HTERT RPE-1 (cell line): ENCODE measurements around the gene DSC1.
"Not testable (repeated sequence)": the region's sequence is repeated elsewhere in the genome, so short reads cannot be mapped to it uniquely, and the experiment has no call there.

Experiments
- in situ Hi-C: fragments of 300-500 bp; cut with MboI; formaldehyde crosslinking; loops from 4 replicates; pipeline ENCODE4 v1.14.3; 2020; ENCODE audit warnings: low sequenced_read_pairs

The DSC1 gene

GRCh38 chr18:31162825-31163435 is at the start of gene DSC1:
Gene DSC1 (minus strand): TSS chr18:31162856. CDS start chr18:31162594, 262 bp downstream.
- in situ Hi-C loops = no loop called here

- in situ Hi-C loops = no loop called here
These were observed 48.4 kb upstream of the DSC1 start for GRCh38 chr18:31211047-31211446.

- in situ Hi-C loops = no loop called here
These were observed 46.4 kb upstream of the DSC1 start for GRCh38 chr18:31209041-31209440.

DNA sequence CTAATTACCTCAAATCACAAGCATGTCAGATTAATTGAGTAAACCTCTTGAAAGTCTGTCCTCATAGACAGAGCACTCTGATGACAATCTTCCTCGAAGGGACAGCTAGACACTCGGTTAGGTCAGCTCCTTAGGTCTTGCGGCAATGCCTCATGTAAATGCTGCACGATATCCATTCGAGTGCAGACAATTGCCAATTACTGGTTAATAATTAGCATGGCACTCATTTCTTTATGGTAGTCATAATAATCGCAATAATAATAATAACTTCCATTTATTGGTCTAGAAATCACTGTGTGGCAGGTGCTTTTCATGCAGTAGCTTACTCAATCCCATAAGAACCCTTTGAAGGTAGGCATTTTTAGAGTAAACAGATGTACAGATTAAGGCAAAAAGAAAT is 44.7 kb upstream of the DSC1 start:
- in situ Hi-C loops = no loop called here

- in situ Hi-C loops = no loop called here
These were observed 44.2 kb upstream of the DSC1 start for GRCh38 chr18:31206787-31207381.

- in situ Hi-C loops = no loop called here
These were observed 43.4 kb upstream of the DSC1 start for GRCh38 chr18:31206071-31206470.

DNA sequence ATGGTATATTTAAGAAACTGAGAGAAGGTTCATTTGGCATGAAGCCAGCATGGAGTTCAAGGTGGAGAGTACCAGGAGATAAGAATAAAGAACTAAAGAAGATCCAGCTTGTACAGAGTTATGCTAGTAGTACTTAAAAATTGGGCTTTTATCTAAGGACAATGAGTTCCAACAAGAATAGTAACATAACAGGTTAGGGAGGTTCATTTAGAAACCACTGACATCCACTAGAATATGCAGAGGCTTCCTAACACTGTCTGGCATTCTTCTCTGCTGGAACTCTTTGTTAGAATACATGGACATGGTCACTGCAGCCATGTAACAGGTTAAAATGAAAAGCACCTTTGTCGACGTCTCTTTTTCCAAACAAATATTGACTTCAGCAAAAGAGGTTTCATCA is 42.6 kb upstream of the DSC1 start:
- in situ Hi-C loops = no loop called here

- in situ Hi-C loops = no loop called here
These were observed 42.2 kb upstream of the DSC1 start for GRCh38 chr18:31204833-31205232.

DNA sequence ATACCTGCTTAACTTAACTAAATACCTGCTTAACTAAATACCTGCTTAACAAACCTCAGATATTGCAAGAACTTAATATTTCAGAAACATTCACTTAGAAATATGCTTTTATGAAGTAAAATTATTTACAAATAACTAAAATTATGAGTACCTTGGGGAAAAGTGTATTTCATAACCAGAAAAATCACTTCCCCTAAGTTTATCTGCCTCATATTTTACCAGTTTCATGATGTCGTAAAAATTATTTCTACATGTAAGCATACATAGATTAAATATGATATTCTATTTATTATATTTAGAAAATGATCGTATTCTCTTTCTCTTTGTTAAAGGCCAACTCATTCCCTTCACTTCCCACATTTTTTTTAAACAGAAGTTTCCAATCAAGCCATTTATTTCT is 41.5 kb upstream of the DSC1 start:
- in situ Hi-C loops = no loop called here

- in situ Hi-C loops = no loop called here
These were observed 41.1 kb upstream of the DSC1 start for GRCh38 chr18:31203794-31204148.

- in situ Hi-C loops = no loop called here
These were observed 40.6 kb upstream of the DSC1 start for GRCh38 chr18:31203096-31203793.

- in situ Hi-C loops = no loop called here
These were observed 36.6 kb upstream of the DSC1 start for GRCh38 chr18:31199190-31199769.

DNA sequence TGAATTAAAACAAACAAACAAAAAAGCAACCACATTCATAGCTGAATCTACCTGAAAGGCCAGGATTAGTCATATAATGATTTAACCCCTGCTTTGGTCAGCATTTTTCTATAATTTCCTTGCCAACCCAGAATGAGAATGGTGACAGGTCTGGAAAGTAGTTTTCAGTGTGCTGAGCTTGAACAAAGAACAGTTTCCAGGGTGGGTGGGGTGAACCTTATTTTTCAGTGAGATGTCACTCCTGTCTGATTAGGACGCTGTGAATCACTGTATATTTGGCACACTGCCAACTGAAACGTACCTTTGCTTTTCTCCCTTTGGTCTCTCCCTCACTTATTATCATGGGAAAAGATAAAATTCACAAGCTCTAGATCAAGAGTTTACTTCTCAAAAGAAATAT is 35.0 kb upstream of the DSC1 start:
- in situ Hi-C loops = no loop called here

GRCh38 chr18:31195063-31195462 is 32.4 kb upstream of the DSC1 start:
- in situ Hi-C loops = no loop called here

- in situ Hi-C loops = no loop called here
These were observed 29.6 kb upstream of the DSC1 start for GRCh38 chr18:31192086-31192776.

GRCh38 chr18:31190919-31191318 is 28.3 kb upstream of the DSC1 start:
- in situ Hi-C loops = no loop called here

DNA sequence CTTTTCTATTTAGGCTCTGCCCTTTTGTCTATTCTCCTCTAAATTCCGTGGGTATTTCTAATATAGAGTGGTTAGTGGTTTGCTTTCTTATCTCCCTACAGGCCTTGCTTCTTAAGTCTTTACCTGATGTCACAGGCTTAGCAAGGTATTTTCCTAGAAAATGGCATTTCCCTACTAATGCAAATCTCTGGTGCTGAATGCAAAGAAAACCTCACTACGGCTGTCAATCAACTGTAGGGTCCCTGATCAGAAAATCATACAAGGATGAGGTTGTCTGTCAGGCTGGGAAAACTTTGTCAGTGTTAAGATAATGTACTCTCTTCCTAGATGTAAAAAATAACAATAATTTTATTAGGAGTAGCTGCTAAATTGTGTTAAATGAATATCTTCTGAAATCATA is 27.1 kb upstream of the DSC1 start:
- in situ Hi-C loops = no loop called here

DNA sequence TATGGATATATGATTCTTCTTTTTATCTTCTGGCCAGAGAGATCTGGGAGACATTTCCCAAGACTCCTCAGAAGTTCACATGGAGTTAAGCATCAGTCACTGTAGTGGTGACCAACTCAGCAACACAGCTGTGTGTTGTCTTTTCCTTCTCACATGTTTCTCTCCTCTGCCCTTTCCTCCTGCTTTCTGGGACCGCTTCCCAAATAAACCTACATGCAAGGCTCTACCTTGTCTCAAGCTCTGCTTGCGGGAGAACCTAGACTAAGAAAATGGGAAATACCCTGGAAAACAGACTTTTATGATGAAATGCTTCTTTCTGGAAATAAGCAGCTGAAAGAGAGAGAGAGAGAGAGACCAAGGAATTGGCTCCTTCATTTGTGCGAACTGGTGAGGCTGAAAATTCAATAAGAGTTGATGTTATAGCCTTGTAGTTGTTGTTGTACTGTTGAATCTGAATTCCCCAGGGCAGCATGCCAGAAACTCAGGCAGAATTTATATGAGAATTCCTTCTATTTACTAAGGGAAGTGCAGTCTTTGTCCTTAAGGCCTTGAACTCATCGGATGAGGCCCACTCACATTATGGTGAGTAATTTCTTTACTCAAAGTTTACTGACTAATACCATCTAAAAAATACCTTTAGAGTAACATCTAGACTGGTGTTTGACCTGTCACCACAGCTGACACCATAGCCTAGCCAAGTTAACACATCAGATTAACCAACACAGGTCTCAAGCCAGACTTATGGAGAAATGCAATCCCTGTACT is 22.7 kb upstream of the DSC1 start:
- in situ Hi-C loops = no loop called here

DNA sequence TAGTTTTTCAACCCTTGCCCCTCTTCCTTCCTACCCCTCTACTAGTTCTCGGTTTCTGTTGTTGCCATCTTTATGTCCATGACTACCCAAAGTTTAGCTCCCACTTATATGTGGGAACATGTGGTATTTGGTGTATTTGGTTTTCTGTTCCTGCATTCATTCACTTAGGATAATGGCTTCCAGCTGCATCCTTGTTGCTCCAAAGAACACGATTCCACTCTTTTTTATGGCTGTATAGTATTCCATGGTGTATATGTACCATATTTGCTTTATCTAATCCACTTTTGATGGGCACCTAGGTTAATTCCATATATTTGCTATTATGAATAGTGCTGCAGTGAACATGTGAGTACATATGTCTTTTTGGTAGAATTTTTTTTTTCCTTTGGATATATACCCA is 20.6 kb upstream of the DSC1 start:
- in situ Hi-C loops = no loop called here

DNA sequence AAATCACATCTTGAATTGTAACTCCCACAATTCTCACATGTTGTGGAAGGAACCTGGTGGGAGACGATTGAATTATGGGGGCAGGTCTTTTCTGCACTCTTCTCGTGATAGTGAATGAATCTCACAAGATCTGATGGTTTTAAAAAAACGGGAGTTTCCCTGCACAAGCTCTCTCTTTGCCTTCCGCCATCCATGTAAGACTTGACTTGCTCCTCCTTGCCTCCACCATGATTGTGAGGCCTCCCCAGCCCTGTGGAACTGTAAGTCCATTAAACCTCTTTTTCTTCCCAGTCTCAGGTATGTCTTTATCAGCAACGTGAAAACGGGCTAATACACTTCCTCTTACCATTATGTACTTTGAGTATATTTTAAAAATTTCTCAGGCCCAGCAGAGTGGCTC is 14.7 kb upstream of the DSC1 start:
- in situ Hi-C loops = not testable (repeated sequence)

DNA sequence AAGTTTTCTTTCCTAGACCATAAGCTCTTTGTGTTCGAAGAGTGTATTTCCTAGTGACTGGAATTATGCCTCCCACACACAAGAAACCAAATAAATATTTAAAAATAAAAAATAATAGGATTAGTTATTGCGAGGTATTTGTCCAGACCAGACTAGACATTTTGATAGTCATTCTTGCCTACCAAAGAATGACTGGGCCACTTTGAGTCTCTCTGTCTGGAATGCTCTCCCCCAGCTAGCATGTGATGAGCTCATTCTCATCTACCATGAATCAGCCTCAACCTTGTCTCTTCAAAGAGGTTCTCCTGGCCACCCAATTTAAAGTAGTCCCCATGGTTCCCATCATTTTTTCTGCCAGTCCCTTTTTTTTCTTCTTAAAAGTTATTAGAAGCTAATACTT is 13.9 kb upstream of the DSC1 start:
- in situ Hi-C loops = no loop called here
